Kidney (tissue), 22 donors: ENCODE results near the gene ARMCX6. TPM values are rescaled to one million over a fixed set of nuclear protein-coding genes. Genes with fewer than 3 reads are reported as not detected.
A peak's percentile ranks its signal among the peaks of the same experiment; 100 is the strongest.

Experiments used
- DNase-seq, 5 donors: peaks; one replicate each; pipeline ENCODE4 v3.0.0-alpha.2; 2013 to 2020
- FAIRE-seq: peaks from 2 replicates; lab custom pipeline; 2012; peaks lifted over from hg19 to GRCh38; lab: Jason Lieb, UNC
- H3K27ac ChIP-seq, 2 donors: one replicate each; pipeline ENCODE4 v1.7.0; 2013; ENCODE audit warnings: low read depth in 2 of 2, low read length in 2 of 2, inconsistent platforms in 1 of 2
- H3K27me3 ChIP-seq: one replicate; pipeline ENCODE4 v1.7.1; 2013; ENCODE audit warnings: low read length, inconsistent platforms; ENCODE audit not compliant: control insufficient read depth, insufficient read depth
- H3K36me3 ChIP-seq, 3 donors: one replicate each; pipeline versions ENCODE4 v1.7.0 to v1.7.1; 2013; ENCODE audit warnings: low read length in 3 of 3, control low read depth in 1 of 3, inconsistent platforms in 1 of 3; ENCODE audit not compliant: insufficient read depth in 3 of 3, control insufficient read depth in 2 of 3
- H3K4me1 ChIP-seq, 3 donors: one replicate each; pipeline versions ENCODE4 v1.7.0 to v1.7.1; 2013; ENCODE audit warnings: low read length in 3 of 3, inconsistent platforms in 1 of 3, low read depth in 1 of 3; ENCODE audit not compliant: control insufficient read depth in 2 of 3, insufficient read depth in 2 of 3
- H3K4me3 ChIP-seq, 3 donors: one replicate each; pipeline versions ENCODE4 v1.7.0 to v1.8.1; 2013; ENCODE audit warnings: low read length in 3 of 3, control low read depth in 1 of 3, inconsistent platforms in 1 of 3
- H3K9ac ChIP-seq, 3 donors: one replicate each; pipeline versions ENCODE4 v1.7.0 to v1.7.1; 2013; ENCODE audit warnings: low read length in 3 of 3, control low read depth in 1 of 3, inconsistent platforms in 1 of 3
- H3K9me3 ChIP-seq, 3 donors: one replicate each; pipeline versions ENCODE4 v1.7.0 to v1.7.1; 2013; ENCODE audit warnings: low read length in 3 of 3, control low read depth in 1 of 3, inconsistent platforms in 1 of 3; ENCODE audit not compliant: control insufficient read depth in 2 of 3, insufficient read depth in 1 of 3
- intact Hi-C: fragments of 100-400 bp; cut with DNase I; formaldehyde crosslinking; loops from one replicate; pipeline ENCODE4 v1.11.1; 2022
- long read RNA-seq, 10 donors: library from polyadenylated mRNA in 1 of 10; unstranded in 1 of 10; transcript quantifications; one replicate each; pipeline ENCODE4 v2.0.0 and lab custom pipeline, GENCODE V29; 2021 to 2026
- polyA plus RNA-seq: library from polyadenylated mRNA; stranded (reverse); fragments of 350-450 nt; fragmentation: Illumina TruSeq; extraction: RNeasy Lipid Tissue Mini Kit (QIAGEN cat#74804); gene quantifications from one replicate; pipeline ENCODE4 v1.2.3, GENCODE V29; 2014; ENCODE audit warnings: low read depth, low replicate concordance; ENCODE audit not compliant: insufficient read depth
- total RNA-seq: library from RNA; stranded (reverse); fragmentation: NEBNext Ultra II Directional; extraction: Animal tissue kit (Norgen Biotek cat#: 25700); gene quantifications from one replicate; pipeline ENCODE4 v1.2.1, GENCODE V29; 2021
- TF ChIP-seq, protein P1 (sequence below): IDR thresholded peaks from 3 replicates; pipeline ENCODE4 v1.5.1; 2012; ENCODE audit warnings: mild to moderate bottlenecking, moderate library complexity, borderline replicate concordance; ENCODE audit not compliant: insufficient read depth; ENCODE audit errors: extremely low read depth
- donor health status: control.
- donor health status: control.
- donor health status: control.
- donor health status: control.
- donor health status: control.
- donor health status: DM: yes; HTN: yes; CAD: no.
- donor health status: Normal renal cell carcinoma (clear cell type).

The ARMCX6 gene
- total RNA-seq (39.1 TPM), polyA plus RNA-seq (61.7 TPM)
- long read RNA-seq, donor 1, partial matches to known transcripts, result 0 of 8 reads
- long read RNA-seq, donor 1, other reads (novel, unspliced or antisense), result 0 of 8 reads
- long read RNA-seq, donor 2, transcript ARMCX6-206 (4 exons, 846 nt), result minor isoform, 5 of 12 reads
- long read RNA-seq, donor 2, transcript ARMCX6-201 (3 exons, 1,846 nt), result major isoform, 7 of 12 reads
- long read RNA-seq, donor 2, partial matches to known transcripts, result 0 of 12 reads
- long read RNA-seq, donor 2, other reads (novel, unspliced or antisense), result 0 of 12 reads
- long read RNA-seq, donor 3, transcript ARMCX6-201 (3 exons, 1,846 nt), result major isoform, 9 of 17 reads
- long read RNA-seq, donor 3, transcript ARMCX6-206 (4 exons, 846 nt), result minor isoform, 7 of 17 reads
- long read RNA-seq, donor 3, partial matches to known transcripts, result 0 of 17 reads
- long read RNA-seq, donor 3, other reads (novel, unspliced or antisense), result 0 of 17 reads
- long read RNA-seq, donor 4, partial matches to known transcripts, result 0 of 7 reads
- long read RNA-seq, donor 4, other reads (novel, unspliced or antisense), result 0 of 7 reads
- long read RNA-seq, donor 5, result 0 reads
- long read RNA-seq, donor 6, transcript ARMCX6-201 (3 exons, 1,846 nt), result minor isoform, 5 of 24 reads
- long read RNA-seq, donor 6, transcript ARMCX6-206 (4 exons, 846 nt), result major isoform, 16 of 24 reads
- long read RNA-seq, donor 6, partial matches to known transcripts, result 0 of 24 reads
- long read RNA-seq, donor 6, other reads (novel, unspliced or antisense), result 0 of 24 reads
- long read RNA-seq, donor 7, partial matches to known transcripts, result 1 of 8 reads
- long read RNA-seq, donor 7, other reads (novel, unspliced or antisense), result 1 of 8 reads
- long read RNA-seq, donor 8, transcript ARMCX6-206 (4 exons, 846 nt), result major isoform, 9 of 122 reads
- long read RNA-seq, donor 8, partial matches to known transcripts, result 93 of 122 reads
- long read RNA-seq, donor 8, other reads (novel, unspliced or antisense), result 20 of 122 reads
- long read RNA-seq, donor 9, transcript ARMCX6-201 (3 exons, 1,846 nt), result major isoform, 5 of 8 reads
- long read RNA-seq, donor 9, partial matches to known transcripts, result 0 of 8 reads
- long read RNA-seq, donor 9, other reads (novel, unspliced or antisense), result 0 of 8 reads
- long read RNA-seq, donor 10, transcript ARMCX6-206 (4 exons, 846 nt), result major isoform, 6 of 73 reads
- long read RNA-seq, donor 10, partial matches to known transcripts, result 55 of 73 reads
- long read RNA-seq, donor 10, other reads (novel, unspliced or antisense), result 8 of 73 reads

DNA sequence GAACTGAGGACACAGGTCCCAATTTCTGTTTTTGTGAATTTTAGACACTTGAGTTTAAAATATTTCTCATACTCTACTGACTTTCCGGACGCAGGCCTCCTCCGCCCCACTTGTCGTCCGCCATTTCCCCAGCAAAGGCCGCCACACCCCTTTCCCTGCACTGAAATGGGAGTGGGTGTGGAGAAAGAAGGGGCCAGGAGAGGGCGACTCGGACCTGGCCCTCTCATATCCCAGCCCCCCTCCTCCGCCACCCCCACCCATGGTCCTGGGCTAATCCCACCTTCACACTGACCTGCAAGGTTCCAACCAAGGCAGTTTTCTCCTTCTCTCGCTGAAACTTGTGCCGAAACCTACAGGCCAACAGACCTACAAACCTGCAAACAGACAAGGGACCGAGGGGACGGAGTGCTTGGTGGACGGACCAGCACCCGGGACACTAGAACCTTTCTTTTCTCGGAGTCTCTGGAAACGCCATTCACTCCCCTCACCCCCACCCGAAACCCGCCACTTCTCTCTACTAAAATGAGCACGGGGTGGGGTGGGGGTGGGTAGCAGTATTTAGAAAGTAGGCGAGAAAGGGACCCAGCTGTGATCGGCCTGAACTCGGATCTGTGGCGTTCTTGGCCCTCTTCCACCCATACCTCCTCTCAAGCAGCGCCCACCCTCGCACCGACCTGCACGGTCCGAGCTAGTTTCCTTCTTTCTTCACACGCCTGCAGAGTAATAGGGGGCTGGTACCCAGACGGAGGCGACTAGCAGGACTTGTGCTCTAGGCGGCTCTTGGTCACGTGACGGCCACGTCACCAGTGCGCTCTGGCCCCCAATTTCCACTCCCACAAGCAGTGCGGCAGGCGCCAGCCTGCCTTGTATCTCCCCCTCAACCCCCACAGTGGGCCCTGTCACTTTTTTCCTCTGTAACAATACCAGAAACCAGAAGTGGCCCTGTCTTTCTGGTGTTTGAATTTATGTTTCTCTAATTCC lies at the start of gene ARMCX6:
Gene ARMCX6, minus strand, starts transcription at position 790 of the 981 bp plus-strand sequence. CDS start 1,380 bp downstream, outside the sequence.
- Histone ChIP-seq H3K4me1 (peaks cover 0 to 3% (median 0%) of the 10 kb centered on the region in 3 donors), H3K4me3 (peak within 1 kb of the TSS; percentile 76 to 89 (median 86)), H3K9ac (peak within 1 kb of the TSS; percentile 73 to 85 (median 78)), H3K36me3 (no peaks in the 10 kb centered on the region), H3K27ac (peak within 1 kb of the TSS; percentile 73 to 74), H3K9me3 (no peaks in the 10 kb centered on the region), H3K27me3 (no peaks in the 10 kb centered on the region)
- FAIRE-seq (no peak), DNase-seq (peak; percentile 84 to 92 (median 88))
- intact Hi-C loops, result no loop called here
- TF ChIP-seq, protein P1, sequence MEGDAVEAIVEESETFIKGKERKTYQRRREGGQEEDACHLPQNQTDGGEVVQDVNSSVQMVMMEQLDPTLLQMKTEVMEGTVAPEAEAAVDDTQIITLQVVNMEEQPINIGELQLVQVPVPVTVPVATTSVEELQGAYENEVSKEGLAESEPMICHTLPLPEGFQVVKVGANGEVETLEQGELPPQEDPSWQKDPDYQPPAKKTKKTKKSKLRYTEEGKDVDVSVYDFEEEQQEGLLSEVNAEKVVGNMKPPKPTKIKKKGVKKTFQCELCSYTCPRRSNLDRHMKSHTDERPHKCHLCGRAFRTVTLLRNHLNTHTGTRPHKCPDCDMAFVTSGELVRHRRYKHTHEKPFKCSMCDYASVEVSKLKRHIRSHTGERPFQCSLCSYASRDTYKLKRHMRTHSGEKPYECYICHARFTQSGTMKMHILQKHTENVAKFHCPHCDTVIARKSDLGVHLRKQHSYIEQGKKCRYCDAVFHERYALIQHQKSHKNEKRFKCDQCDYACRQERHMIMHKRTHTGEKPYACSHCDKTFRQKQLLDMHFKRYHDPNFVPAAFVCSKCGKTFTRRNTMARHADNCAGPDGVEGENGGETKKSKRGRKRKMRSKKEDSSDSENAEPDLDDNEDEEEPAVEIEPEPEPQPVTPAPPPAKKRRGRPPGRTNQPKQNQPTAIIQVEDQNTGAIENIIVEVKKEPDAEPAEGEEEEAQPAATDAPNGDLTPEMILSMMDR, result peak; percentile 15

DNA sequence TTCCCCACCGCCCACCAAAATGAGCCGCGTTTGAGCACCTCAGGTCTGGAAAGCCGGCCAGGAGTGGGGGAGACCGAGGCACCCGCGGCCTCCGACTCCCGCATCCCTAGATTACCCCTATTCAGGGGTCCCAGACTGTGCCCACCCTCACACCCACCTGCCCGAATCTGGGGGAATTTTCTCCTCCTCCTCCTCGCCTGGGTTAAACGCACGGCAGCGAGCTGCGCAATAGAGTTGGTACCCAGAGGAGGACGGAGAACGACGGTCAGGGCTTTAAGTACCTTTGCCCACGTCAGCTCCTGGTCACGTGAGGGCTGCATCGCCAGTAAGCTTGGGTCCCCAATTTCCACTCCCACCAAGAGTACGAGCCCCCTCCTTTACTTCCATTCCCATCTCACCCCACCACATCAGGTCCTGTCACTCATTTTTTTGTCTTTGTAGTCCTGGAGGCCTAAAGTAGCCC lies 41.8 kb upstream of the ARMCX6 start, which contains the start of gene ARMCX2:
Gene ARMCX2, minus strand, starts transcription at position 250 of the 463 bp plus-strand sequence. CDS start 2,262 bp downstream, outside the sequence.
- TF ChIP-seq, protein P1, result no peak
- FAIRE-seq (no peak), DNase-seq (peak; percentile 50 to 84 (median 73))
- H3K4me1 ChIP-seq, result peaks cover 0 to 2% (median 0%) of the 10 kb centered on the region in 3 donors
- peaks cover 0 to 5% (median 0%) of the 10 kb centered on the region in 3 donors for H3K36me3 ChIP-seq
- H3K4me3 ChIP-seq, result peak within 1 kb of the TSS; percentile 80 to 84 (median 82)
- peak within 1 kb of the TSS; percentile 71 to 72 for H3K27ac ChIP-seq
- H3K9ac ChIP-seq, result peak within 1 kb of the TSS; percentile 48 to 80 (median 73)
- H3K9me3 ChIP-seq, result no peaks in the 10 kb centered on the region
- intact Hi-C loops, result no loop called here
- peaks cover 4% of the 10 kb centered on the region for H3K27me3 ChIP-seq
